ENCODE results near the gene ATP6V0A4.

DNA sequence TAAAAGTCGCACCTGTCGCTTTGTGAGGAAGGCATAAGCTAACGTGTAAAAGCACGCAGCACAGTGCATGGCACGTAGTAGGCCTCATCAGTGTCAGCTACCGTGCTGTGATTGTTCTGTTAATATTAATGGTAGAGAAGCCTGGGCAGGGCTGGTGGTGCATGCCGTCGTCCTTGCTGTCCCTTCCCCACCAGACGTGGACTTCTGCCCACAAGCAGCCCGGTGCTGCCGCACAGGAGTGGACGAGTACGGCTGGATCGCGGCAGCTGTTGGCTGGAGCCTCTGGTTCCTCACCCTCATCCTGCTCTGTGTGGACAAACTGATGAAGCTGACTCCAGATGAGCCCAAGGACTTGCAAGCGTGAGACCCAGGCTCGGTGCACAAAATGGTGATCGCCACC lies 4.7 kb upstream of the ATP6V0A4 start:
- TF ChIP-seq, protein P1, sequence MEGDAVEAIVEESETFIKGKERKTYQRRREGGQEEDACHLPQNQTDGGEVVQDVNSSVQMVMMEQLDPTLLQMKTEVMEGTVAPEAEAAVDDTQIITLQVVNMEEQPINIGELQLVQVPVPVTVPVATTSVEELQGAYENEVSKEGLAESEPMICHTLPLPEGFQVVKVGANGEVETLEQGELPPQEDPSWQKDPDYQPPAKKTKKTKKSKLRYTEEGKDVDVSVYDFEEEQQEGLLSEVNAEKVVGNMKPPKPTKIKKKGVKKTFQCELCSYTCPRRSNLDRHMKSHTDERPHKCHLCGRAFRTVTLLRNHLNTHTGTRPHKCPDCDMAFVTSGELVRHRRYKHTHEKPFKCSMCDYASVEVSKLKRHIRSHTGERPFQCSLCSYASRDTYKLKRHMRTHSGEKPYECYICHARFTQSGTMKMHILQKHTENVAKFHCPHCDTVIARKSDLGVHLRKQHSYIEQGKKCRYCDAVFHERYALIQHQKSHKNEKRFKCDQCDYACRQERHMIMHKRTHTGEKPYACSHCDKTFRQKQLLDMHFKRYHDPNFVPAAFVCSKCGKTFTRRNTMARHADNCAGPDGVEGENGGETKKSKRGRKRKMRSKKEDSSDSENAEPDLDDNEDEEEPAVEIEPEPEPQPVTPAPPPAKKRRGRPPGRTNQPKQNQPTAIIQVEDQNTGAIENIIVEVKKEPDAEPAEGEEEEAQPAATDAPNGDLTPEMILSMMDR (IDR thresholded peaks at IDR 0.05 in 4 of 5, conservative IDR thresholded peaks at IDR 0.05 in 1 of 5) = no peak
- no peak for TF ChIP-seq POLR2A (IDR thresholded peaks at IDR 0.05)
